ENCODE results near the gene TXLNB. TPM values are rescaled to one million over a fixed set of nuclear protein-coding genes. Genes with fewer than 3 reads are reported as not detected.

Gene TXLNB
- total and polyA plus RNA-seq, 2 of the 13 experiments (the other 11 are each of a cell fraction or from before 2014, with no cell fraction given), result not detected

DNA sequence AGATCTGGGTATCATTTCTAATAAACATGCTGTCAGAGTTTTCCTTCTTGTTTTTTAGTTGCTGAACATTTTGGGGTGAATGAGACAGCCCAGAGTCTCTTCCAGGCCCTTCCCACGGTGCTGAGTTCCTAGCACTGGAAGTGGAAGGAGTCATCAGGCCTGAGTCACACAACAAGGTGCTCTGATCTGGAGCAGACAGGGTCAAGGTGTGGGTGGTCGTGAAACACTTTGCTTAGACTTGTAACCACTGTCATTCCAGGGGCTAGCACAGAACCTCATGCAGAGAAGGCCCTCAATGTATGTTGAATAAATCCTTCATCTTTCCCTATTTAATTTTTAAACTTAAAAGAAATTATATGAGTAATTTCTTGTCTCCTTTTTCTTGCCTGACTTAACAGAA lies 60.6 kb downstream of the TXLNB start (continued):
- TF ChIP-seq, protein P1, sequence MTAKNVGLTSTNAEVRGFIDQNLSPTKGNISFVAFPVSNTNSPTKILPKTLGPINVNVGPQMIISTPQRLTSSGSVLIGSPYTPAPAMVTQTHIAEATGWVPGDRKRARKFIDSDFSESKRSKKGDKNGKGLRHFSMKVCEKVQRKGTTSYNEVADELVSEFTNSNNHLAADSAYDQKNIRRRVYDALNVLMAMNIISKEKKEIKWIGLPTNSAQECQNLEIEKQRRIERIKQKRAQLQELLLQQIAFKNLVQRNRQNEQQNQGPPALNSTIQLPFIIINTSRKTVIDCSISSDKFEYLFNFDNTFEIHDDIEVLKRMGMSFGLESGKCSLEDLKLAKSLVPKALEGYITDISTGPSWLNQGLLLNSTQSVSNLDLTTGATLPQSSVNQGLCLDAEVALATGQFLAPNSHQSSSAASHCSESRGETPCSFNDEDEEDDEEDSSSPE (CRISPR knock-in tag; IDR thresholded peaks at IDR 0.05), result no peak
- TF ChIP-seq, protein P2, sequence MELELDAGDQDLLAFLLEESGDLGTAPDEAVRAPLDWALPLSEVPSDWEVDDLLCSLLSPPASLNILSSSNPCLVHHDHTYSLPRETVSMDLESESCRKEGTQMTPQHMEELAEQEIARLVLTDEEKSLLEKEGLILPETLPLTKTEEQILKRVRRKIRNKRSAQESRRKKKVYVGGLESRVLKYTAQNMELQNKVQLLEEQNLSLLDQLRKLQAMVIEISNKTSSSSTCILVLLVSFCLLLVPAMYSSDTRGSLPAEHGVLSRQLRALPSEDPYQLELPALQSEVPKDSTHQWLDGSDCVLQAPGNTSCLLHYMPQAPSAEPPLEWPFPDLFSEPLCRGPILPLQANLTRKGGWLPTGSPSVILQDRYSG (CRISPR knock-in tag; IDR thresholded peaks at IDR 0.05), result no peak
- no peak for TF ChIP-seq POLR2A (IDR thresholded peaks at IDR 0.05; ENCODE audit: insufficient read depth in 1 of 2, low read depth in 2 of 2, low read length in 2 of 2)
- no peak for TF ChIP-seq ZNF557 (CRISPR knock-in tag; IDR thresholded peaks at IDR 0.05)
- TF ChIP-seq RFX5 (IDR thresholded peaks at IDR 0.05; ENCODE audit: low read depth, low read length), result no peak
- no peak for TF ChIP-seq KMT2B (CRISPR knock-in tag; IDR thresholded peaks at IDR 0.05)
- no peak for TF ChIP-seq ZNF792 (CRISPR knock-in tag; IDR thresholded peaks at IDR 0.05)
- TF ChIP-seq GABPB1 (CRISPR knock-in tag; IDR thresholded peaks at IDR 0.05), result no peak
- no peak for TF ChIP-seq ZNF883 (CRISPR knock-in tag; IDR thresholded peaks at IDR 0.05; ENCODE audit: not compliant biosample characterization)

DNA sequence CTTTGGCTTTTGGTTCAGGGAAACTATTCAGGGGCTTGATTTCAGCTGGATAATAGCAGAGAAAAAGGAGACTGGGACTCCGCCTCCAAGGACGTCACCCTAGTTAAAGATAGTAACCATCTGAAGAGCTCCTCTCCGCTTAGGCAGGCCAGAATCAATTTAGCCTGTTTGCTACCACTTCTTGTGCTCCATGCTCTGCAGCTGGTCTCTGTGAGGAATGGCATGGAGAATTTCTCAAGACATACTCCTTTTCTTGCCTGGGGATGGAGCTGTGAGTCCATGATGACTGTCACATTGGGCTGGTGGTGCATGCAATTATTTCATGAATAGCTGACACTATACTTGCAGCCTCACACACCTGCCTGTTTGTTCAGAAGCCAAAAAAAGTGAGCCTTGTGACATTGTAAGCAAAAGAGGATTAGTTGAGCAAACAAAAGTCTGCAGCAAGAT lies 61.4 kb downstream of the TXLNB start:
- Histone ChIP-seq H3K9me3 (ENCODE audit: low read length) (peaks cover 11% of the 10 kb centered on the region), H4K20me1 (ENCODE audit: insufficient read depth, low read length) (no peaks in the 10 kb centered on the region), H3K4me3 (replicated peaks in 1 of 3; ENCODE audit: insufficient read depth in 1 of 3, low read depth in 2 of 3, low read length in 3 of 3) (no peak overlapping the region), H3K4me2 (ENCODE audit: low read depth, low read length) (no peak overlapping the region), H3K27me3 (ENCODE audit: control insufficient read depth in 1 of 2, insufficient read depth in 2 of 2, low read length in 2 of 2) (no peaks in the 10 kb centered on the region), H3K9ac (ENCODE audit: insufficient read depth, low read depth, low read length) (no peak overlapping the region), H3K27ac (ENCODE audit: extremely low read length, insufficient read depth, low read length) (no peak overlapping the region), H3K79me2 (ENCODE audit: insufficient read depth, low read length) (no peaks in the 10 kb centered on the region), H3K36me3 (replicated peaks in 1 of 2; ENCODE audit: control insufficient read depth in 1 of 2, insufficient read depth in 2 of 2, low read length in 2 of 2) (no peaks in the 10 kb centered on the region), H2AFZ (ENCODE audit: low read length) (no peak overlapping the region), H3K4me1 (ENCODE audit: insufficient read depth, low read length) (no peaks in the 10 kb centered on the region)
- DNase-seq (ENCODE audit: low spot score) (no peak), ATAC-seq (no peak), FAIRE-seq (no peak)
- ChIA-PET POLR2A (no interaction called here), CTCF (ENCODE audit: low intra/inter-chr PET ratio, low total read pairs) (no interaction called here)
- intact Hi-C loops (cut with micrococcal nuclease; ENCODE audit: unreplicated experiment) (no loop called here), in situ Hi-C loops (cut with HindIII; ENCODE audit: extremely low pct_ligation_motif_present, low pct_unique_long_range_greater_than_20kb) (no loop called here)
- no TSS peak for BruUV-seq (replicated peaks)
- 37% methylated on average over 3 of the region's 3 CpGs for WGBS (ENCODE audit: low lambda C conversion rate)
- TF ChIP-seq TOPORS (CRISPR knock-in tag; IDR thresholded peaks at IDR 0.05) (no peak), CCAR2 (optimal IDR thresholded peaks at IDR 0.05; ENCODE audit: low read depth, low read length) (no peak), HHEX (CRISPR knock-in tag; IDR thresholded peaks at IDR 0.05) (0 out of 2 replicates have a peak, but pooled peaks have one; percentile 32), PITX1 (CRISPR knock-in tag; IDR thresholded peaks at IDR 0.05) (peak; percentile 95), TBX3 (IDR thresholded peaks at IDR 0.05; ENCODE audit: borderline replicate concordance) (peak; percentile 25; the same call in 1 of the 2 replicates), ZNF660 (CRISPR knock-in tag; IDR thresholded peaks at IDR 0.05; ENCODE audit: borderline replicate concordance, low read depth) (no peak), TBX2 (CRISPR knock-in tag; IDR thresholded peaks at IDR 0.05; ENCODE audit: borderline replicate concordance) (0 out of 2 replicates have a peak, but pooled peaks have one; percentile 26), STAG1 (CRISPR knock-in tag; IDR thresholded peaks at IDR 0.05) (peak; percentile 12; the same call in 1 of the 2 replicates)
- TF ChIP-seq, protein P3, sequence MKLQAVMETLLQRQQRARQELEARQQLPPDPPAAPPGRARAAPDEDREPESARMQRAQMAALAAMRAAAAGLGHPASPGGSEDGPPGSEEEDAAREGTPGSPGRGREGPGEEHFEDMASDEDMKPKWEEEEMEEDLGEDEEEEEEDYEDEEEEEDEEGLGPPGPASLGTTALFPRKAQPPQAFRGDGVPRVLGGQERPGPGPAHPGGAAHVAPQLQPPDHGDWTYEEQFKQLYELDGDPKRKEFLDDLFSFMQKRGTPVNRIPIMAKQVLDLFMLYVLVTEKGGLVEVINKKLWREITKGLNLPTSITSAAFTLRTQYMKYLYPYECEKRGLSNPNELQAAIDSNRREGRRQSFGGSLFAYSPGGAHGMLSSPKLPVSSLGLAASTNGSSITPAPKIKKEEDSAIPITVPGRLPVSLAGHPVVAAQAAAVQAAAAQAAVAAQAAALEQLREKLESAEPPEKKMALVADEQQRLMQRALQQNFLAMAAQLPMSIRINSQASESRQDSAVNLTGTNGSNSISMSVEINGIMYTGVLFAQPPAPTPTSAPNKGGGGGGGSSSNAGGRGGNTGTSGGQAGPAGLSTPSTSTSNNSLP (IDR thresholded peaks at IDR 0.05; ENCODE audit: low read depth, low read length), result no peak
- TF ChIP-seq, protein P4, sequence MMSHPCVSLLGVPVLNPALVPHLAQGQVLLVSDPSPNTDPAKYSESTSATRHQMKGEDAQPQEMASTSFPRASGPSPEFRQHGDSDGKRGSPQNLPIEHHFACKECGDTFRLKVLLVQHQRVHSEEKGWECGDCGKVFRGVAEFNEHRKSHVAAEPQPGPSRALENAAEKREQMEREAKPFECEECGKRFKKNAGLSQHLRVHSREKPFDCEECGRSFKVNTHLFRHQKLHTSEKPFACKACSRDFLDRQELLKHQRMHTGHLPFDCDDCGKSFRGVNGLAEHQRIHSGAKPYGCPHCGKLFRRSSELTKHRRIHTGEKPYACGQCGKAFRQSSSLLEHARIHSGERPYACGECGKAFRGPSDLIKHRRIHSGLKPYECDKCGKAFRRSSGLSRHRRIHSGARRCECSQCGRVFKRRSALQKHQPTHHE (CRISPR knock-in tag; IDR thresholded peaks at IDR 0.05; ENCODE audit: borderline replicate concordance), result no peak

All from HepG2 (cell line).